Activated CD8-positive, alpha-beta T cell treated with anti-CD3 and anti-CD28 coated beads, Interleukin-2, amount 10 ng/mL, durations not matched to agents 7 days and 5 days (primary cell): ENCODE measurements around the gene GPC1. TPM values are rescaled to one million over a fixed set of nuclear protein-coding genes. Genes with fewer than 3 reads are reported as not detected.

Experiments
- ATAC-seq: fragments of 150-1000 bp; cut with Tn5 transposase; one replicate; pipeline ENCODE4 v1.10.0; 2021; ENCODE audit warnings: moderate library complexity
- CTCF ChIA-PET: fragments of 350-600 bp; sonication (Branson Sonifier 250); formaldehyde crosslinking; loops from one replicate; lab custom pipeline; 2021; ENCODE audit warnings: antibody characterized with exemption; lab: Charles Lee
- POLR2A ChIA-PET: fragments of 350-600 bp; sonication (Branson Sonifier 250); formaldehyde crosslinking; loops from one replicate; lab custom pipeline; 2021; ENCODE audit warnings: antibody characterized with exemption; lab: Charles Lee
- DNase-seq: peaks from one replicate; pipeline ENCODE4 v3.0.0-alpha.2; 2020
- H3K27ac Mint-ChIP-seq: one replicate; pipeline ENCODE4 v1.8.0; 2021; ENCODE audit warnings: mild to moderate bottlenecking, mixed read lengths
- H3K27me3 Mint-ChIP-seq: one replicate; pipeline ENCODE4 v1.8.0; 2021; ENCODE audit warnings: low read depth, mixed read lengths
- H3K36me3 Mint-ChIP-seq: one replicate; pipeline ENCODE4 v1.8.0; 2021; ENCODE audit warnings: low read depth, mixed read lengths
- H3K4me1 Mint-ChIP-seq: one replicate; pipeline ENCODE4 v1.8.0; 2021; ENCODE audit warnings: low read depth, mixed read lengths
- H3K4me3 Mint-ChIP-seq: one replicate; pipeline ENCODE4 v1.8.0; 2021; ENCODE audit warnings: mild to moderate bottlenecking, mixed read lengths
- H3K9me3 Mint-ChIP-seq: one replicate; pipeline ENCODE4 v1.8.0; 2022; ENCODE audit warnings: mixed read lengths; ENCODE audit not compliant: insufficient read depth
- total RNA-seq, 2 experiments: library from RNA; stranded (reverse); gene quantifications; one replicate each; pipeline ENCODE4 v1.2.3, GENCODE V29; 2021

Gene GPC1
- total RNA-seq, 2 experiments from 2014 or later: 4.4 to 5.7 TPM

- Mint-ChIP-seq H3K4me3 (no peak overlapping the region), H3K27ac (peak overlapping the region; percentile 89), H3K9me3 (no peaks in the 10 kb centered on the region), H3K27me3 (no peaks in the 10 kb centered on the region), H3K4me1 (peaks cover 18% of the 10 kb centered on the region), H3K36me3 (no peaks in the 10 kb centered on the region)
- ATAC-seq (no peak), DNase-seq (no peak)
- ChIA-PET CTCF (no interaction called here), POLR2A (no interaction called here)
These were observed 42.3 kb upstream of the GPC1 start for GRCh38 chr2:240392948-240393830.

GRCh38 chr2:240393831-240394410 lies 41.5 kb upstream of the GPC1 start:
- H3K4me1 Mint-ChIP-seq: peaks cover 18% of the 10 kb centered on the region
- H3K27ac Mint-ChIP-seq: peak overlapping the region; percentile 52
- H3K27me3 Mint-ChIP-seq: no peaks in the 10 kb centered on the region
- no peaks in the 10 kb centered on the region for H3K36me3 Mint-ChIP-seq
- DNase-seq (no peak), ATAC-seq (no peak)
- POLR2A ChIA-PET: no interaction called here
- H3K9me3 Mint-ChIP-seq: no peaks in the 10 kb centered on the region
- H3K4me3 Mint-ChIP-seq: no peak overlapping the region
- CTCF ChIA-PET: no interaction called here

- DNase-seq (no peak), ATAC-seq (no peak)
- Mint-ChIP-seq H3K9me3 (no peaks in the 10 kb centered on the region), H3K27ac (no peak overlapping the region), H3K27me3 (no peaks in the 10 kb centered on the region), H3K4me3 (no peak overlapping the region), H3K4me1 (peaks cover 18% of the 10 kb centered on the region), H3K36me3 (no peaks in the 10 kb centered on the region)
- ChIA-PET POLR2A (no interaction called here), CTCF (no interaction called here)
These were observed 40.9 kb upstream of the GPC1 start for GRCh38 chr2:240394549-240394948.

GRCh38 chr2:240395448-240395847 lies 40.0 kb upstream of the GPC1 start:
- DNase-seq: no peak
- no peaks in the 10 kb centered on the region for H3K27me3 Mint-ChIP-seq
- no peaks in the 10 kb centered on the region for H3K36me3 Mint-ChIP-seq
- no peak for ATAC-seq
- no peaks in the 10 kb centered on the region for H3K9me3 Mint-ChIP-seq
- no peak overlapping the region for H3K27ac Mint-ChIP-seq
- H3K4me1 Mint-ChIP-seq: peaks cover 12% of the 10 kb centered on the region
- POLR2A ChIA-PET: no interaction called here
- H3K4me3 Mint-ChIP-seq: no peak overlapping the region
- CTCF ChIA-PET: no interaction called here

GRCh38 chr2:240395896-240396622 lies 39.4 kb upstream of the GPC1 start:
- DNase-seq: no peak
- no peak for ATAC-seq
- peaks cover 10% of the 10 kb centered on the region for H3K4me1 Mint-ChIP-seq
- H3K36me3 Mint-ChIP-seq: no peaks in the 10 kb centered on the region
- H3K27me3 Mint-ChIP-seq: no peaks in the 10 kb centered on the region
- no peak overlapping the region for H3K27ac Mint-ChIP-seq
- no peaks in the 10 kb centered on the region for H3K9me3 Mint-ChIP-seq
- POLR2A ChIA-PET: no interaction called here
- CTCF ChIA-PET: no interaction called here
- H3K4me3 Mint-ChIP-seq: no peak overlapping the region

GRCh38 chr2:240396623-240397541 lies 38.6 kb upstream of the GPC1 start:
- no peak overlapping the region for H3K4me3 Mint-ChIP-seq
- H3K9me3 Mint-ChIP-seq: no peaks in the 10 kb centered on the region
- ATAC-seq (no peak), DNase-seq (no peak)
- no peak overlapping the region for H3K27ac Mint-ChIP-seq
- POLR2A ChIA-PET: no interaction called here
- H3K27me3 Mint-ChIP-seq: no peaks in the 10 kb centered on the region
- CTCF ChIA-PET: no interaction called here
- H3K4me1 Mint-ChIP-seq: peaks cover 10% of the 10 kb centered on the region
- no peaks in the 10 kb centered on the region for H3K36me3 Mint-ChIP-seq

GRCh38 chr2:240397542-240397916 lies 37.9 kb upstream of the GPC1 start:
- POLR2A ChIA-PET: no interaction called here
- Mint-ChIP-seq H3K36me3 (no peaks in the 10 kb centered on the region), H3K4me3 (no peak overlapping the region), H3K27me3 (no peaks in the 10 kb centered on the region), H3K4me1 (peaks cover 8% of the 10 kb centered on the region), H3K27ac (no peak overlapping the region), H3K9me3 (no peaks in the 10 kb centered on the region)
- CTCF ChIA-PET: no interaction called here
- DNase-seq: no peak
- ATAC-seq: no peak

GRCh38 chr2:240397924-240398645 lies 37.4 kb upstream of the GPC1 start:
- Mint-ChIP-seq H3K4me3 (no peak overlapping the region), H3K27ac (no peak overlapping the region), H3K4me1 (peaks cover 6% of the 10 kb centered on the region), H3K9me3 (no peaks in the 10 kb centered on the region), H3K36me3 (no peaks in the 10 kb centered on the region), H3K27me3 (no peaks in the 10 kb centered on the region)
- ATAC-seq: no peak
- POLR2A ChIA-PET: no interaction called here
- CTCF ChIA-PET: no interaction called here
- no peak for DNase-seq

- DNase-seq: no peak
- Mint-ChIP-seq H3K27ac (no peak overlapping the region), H3K36me3 (no peaks in the 10 kb centered on the region), H3K4me1 (peaks cover 12% of the 10 kb centered on the region), H3K4me3 (no peak overlapping the region), H3K27me3 (no peaks in the 10 kb centered on the region), H3K9me3 (no peaks in the 10 kb centered on the region)
- POLR2A ChIA-PET: no interaction called here
- ATAC-seq: no peak
- CTCF ChIA-PET: no interaction called here
These were observed 36.7 kb upstream of the GPC1 start for GRCh38 chr2:240398661-240399267.

GRCh38 chr2:240399419-240400324 lies 35.8 kb upstream of the GPC1 start:
- POLR2A ChIA-PET: no interaction called here
- CTCF ChIA-PET: no interaction called here
- Mint-ChIP-seq H3K9me3 (no peaks in the 10 kb centered on the region), H3K27ac (no peak overlapping the region), H3K27me3 (no peaks in the 10 kb centered on the region), H3K4me1 (peaks cover 12% of the 10 kb centered on the region), H3K4me3 (no peak overlapping the region), H3K36me3 (no peaks in the 10 kb centered on the region)
- DNase-seq (no peak), ATAC-seq (no peak)
